ENCODE results near the gene FYN.

DNA sequence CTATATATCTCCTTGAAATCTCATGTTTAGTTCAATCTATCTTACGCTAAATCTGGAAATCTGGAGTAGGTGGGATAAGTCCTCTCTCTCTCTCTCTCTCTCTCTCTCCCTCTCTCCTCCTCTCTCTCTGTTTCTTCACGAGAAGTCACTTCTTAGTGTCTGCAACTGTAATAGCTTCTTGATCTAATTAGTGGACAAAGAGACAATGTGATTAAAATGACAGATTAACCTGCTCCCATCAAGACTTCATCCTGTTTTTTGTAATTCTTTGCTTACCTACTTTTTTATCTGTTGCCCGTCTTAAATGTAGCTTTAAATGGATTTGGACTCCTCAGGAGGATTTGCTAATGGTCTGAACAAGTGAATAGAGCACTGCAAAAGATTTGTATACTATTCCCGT is 2.5 kb upstream of the FYN start:
- TF ChIP-seq, protein P1, sequence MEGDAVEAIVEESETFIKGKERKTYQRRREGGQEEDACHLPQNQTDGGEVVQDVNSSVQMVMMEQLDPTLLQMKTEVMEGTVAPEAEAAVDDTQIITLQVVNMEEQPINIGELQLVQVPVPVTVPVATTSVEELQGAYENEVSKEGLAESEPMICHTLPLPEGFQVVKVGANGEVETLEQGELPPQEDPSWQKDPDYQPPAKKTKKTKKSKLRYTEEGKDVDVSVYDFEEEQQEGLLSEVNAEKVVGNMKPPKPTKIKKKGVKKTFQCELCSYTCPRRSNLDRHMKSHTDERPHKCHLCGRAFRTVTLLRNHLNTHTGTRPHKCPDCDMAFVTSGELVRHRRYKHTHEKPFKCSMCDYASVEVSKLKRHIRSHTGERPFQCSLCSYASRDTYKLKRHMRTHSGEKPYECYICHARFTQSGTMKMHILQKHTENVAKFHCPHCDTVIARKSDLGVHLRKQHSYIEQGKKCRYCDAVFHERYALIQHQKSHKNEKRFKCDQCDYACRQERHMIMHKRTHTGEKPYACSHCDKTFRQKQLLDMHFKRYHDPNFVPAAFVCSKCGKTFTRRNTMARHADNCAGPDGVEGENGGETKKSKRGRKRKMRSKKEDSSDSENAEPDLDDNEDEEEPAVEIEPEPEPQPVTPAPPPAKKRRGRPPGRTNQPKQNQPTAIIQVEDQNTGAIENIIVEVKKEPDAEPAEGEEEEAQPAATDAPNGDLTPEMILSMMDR (IDR thresholded peaks at IDR 0.05; ENCODE audit: low read depth, low read length, poor library complexity, severe bottlenecking) = no peak
- TF ChIP-seq EZH2phosphoT487 (IDR thresholded peaks at IDR 0.05; ENCODE audit: borderline replicate concordance, low read length) = no peak

Data from DOHH2 (cell line).